Stimulated activated CD8-positive, alpha-beta memory T cell treated with anti-CD3 and anti-CD28 coated beads, Interleukin-4, amount 100 ng/mL, for 48 hours (primary cell): ENCODE results near the gene TCERG1L.

ENCODE experiments used
- DNase-seq: peaks from one replicate; pipeline ENCODE4 v3.0.0-alpha.2; 2020

The TCERG1L gene

DNA sequence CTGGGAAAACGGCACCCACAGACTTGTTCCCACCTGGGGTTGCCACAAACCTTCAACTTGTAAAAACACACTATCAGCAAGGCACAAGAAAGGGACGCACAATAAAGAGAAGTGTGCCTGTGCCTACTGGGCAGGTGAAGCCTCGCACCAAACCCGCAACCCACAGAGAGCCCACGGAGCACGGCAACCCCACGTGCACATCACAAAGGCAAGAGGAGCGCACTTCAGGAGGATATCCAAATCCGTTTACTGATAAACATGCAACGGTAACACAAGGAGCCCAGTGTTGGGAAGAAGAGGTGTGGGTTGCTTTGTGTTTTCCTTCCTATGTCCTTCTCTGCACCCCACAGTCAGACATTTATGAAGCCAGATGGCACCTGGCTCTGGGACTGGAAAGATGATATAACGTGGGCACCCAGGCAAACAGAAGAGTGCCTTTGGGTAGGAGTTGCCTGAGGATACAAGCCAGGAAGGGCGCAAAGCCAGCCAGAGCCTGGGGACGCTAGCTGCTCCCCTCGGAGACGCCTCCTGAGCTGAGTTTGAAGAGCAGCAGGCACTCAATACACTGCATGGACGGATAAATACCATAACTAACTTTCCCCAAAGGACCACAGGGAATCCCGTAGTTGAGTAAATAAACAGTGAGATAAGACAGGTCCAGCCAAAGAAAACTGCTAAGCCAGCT, 41.6 kb downstream of the TCERG1L start:
- no peak for DNase-seq

DNA sequence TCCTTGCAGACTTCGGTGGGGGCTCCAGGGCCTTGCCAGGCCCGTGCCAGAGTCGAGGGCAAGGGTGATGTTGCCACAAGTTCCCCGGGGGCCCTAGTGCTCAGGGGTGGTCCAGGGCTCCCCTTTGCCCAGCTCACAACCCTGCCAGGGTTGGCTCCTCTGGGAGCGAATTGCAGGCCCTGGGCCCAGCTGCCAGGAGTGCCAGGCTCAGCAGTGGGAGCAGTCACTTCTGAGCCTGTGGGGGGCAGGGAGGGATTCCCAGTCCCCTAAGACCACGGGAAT, 43.8 kb downstream of the TCERG1L start:
- no peak for DNase-seq

DNA sequence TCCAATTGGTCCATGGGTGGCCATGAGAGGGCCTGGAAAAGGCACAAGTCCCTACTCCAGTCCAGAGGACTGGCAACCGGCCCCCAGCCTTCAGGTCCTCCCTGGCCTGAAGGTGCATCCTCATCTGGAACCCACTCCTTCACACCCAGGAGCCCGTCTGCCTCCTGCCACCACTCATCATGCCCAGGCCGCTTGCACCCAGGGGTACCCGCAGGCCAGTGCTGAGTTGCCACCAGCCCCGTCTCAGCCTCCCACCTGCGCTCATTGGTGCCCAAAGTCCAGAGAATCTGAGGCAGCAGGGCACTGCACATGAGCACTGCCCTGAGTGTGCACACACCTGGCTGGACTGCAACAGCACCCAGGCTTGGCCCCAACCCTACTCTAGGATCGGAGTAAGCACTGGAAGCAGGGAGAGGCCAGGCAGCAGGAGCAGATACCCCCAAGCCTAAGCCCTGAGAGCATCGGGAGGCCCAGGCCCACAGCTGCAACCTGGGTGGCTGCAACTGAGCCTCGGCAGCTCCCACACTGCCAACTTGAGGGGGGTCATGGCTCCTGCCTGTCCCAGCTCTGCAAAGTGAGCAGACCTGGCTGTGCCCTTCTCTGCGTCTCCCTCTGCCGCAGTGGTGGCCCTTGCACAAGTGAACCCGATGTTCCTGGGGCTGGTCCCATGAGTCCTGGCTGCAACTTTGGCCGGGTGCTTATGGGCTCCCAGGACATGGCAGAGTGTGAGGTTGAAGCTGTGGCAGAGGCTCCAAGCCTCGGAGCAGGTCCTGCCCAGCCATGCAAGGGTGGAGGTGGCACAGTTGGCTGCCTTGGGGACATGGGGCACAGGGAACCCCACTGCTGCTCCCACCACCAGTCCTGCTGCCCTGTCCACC, 44.3 kb downstream of the TCERG1L start:
- no peak for DNase-seq

DNA sequence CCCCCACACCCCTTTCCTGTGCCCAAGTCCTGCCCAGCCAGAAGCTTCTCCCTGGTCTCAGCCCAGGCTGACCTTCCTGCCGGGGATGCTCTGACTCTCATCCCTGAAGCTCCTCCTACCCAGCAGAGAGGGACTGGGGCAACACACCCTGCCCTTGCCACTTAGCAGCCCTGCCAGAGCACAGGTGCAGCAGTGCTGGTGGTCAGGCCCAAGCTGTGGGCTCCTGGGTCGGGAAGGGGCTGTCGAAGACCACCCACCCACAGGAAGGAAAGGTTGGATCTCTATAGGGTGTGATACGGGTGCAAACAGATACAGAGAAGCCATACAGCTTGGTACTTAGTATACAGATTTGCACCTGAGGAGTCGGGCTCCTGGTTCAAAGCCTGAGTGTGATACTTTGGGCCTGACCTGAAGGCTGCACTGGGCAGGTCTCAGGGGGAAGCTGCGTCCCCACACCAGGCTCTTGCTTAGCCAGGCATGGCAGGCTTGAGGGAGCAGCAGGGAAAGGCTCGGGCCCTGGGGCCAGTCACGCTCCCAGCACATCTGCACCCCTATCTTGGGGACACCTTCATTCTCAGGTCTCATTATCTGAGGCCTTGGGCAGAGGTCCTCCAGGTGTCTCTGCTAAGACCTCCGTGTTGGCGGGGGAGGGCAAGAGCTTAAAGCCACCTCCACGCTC, 47.3 kb downstream of the TCERG1L start:
- no peak for DNase-seq

DNA sequence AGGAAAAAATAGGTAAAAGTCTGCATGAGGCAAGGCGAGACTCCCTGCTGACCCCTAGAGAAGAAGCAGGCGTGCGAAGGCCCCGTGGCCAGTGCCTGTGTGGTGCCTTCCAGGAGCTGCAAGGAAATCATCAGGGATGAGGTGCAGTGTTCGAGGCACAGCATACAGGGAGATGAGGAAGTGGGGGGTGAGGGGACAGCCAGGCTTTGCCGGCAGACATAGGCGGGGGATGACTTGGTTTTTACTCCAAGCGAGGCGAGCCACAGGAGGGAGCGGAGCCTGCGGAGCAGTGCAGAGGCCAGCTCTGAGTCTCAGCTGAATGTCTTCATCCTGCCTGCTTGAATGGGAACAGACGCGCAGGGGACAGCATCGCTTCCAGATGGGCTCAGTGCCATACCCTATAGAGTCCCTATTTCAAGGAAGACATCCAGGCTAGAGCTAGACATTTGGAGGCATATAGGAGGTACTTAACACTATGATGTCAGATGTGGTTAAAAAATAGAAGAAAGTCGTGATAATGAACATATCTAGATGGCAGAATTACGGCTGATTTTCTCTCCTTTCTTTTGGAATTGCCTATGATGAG, 49.5 kb downstream of the TCERG1L start:
- DNase-seq = no peak

DNA sequence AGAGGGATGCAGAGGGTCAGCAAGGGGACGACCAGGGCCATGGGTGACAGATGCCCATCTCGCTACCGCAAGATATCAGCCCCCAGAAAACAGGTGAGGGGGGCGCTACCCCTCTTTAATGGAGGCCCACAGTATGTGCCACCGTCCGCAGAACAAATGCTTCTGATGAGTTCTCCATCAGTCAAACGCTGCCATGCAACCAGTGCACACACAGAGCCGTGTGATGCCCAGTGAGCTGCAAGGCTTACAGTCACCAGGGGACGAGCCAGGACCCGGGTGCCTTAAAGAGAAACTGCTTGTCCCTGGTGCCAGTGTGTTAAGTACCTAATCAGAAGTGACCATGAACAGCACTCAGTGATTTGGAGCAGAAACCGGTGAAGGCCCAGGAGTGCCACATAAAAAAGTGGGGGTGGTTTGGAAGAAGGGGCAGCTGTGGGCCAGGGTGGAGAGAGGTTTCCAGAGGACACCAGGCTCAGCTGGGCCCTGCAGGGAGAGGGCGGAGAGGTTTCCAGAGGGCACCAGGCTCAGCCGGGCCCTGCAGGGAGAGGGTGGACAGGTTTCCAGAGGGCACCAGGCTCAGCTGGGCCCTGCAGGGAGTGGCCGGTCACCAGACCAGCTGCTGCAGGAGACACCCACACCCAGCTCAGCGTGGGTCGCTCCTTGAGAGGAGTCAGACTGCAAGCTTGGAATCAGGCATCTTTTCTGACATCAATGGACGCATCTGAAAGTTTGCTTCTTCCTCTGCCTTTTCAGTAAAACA, 50.9 kb downstream of the TCERG1L start:
- DNase-seq = no peak

DNA sequence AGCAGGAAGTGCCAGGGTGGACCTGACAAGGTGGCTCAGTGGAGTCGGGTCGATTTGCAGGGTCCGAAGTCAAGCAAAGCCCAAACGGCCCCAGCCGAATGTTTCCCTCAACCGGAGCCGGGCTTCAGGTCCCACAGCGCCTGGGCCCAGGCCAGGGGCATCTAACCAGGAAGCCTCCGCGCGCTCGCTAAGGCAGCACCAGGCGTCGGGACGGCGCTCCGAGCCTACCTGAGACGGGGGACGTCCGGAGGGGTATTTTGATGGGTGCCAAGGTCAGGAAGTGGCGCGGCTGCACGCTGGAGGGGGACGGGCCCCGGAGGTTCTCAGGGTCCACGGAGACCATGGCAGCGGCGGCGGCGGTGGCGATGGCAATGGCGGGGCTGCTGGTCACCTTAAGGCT, 51.5 kb downstream of the TCERG1L start:
- no peak for DNase-seq

DNA sequence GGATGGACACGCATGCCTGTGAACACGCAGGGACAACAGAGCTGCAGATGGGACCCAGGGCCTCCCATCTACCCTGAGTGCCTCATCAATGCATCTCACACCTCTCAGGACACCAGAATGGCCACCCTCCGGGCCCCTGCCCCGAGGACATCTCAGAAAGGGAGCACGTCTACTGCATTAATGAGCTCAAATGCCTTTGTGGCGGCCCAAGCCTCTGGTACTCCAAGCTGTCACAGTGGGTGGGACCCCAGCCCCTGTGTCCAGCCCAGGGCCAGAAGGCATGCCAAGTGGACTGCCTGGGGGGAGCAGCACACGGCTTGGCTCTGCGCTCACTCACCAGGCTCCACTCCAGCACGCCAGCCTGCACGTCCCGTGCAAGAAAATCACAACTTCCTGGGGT, 52.0 kb downstream of the TCERG1L start:
- DNase-seq = no peak

DNA sequence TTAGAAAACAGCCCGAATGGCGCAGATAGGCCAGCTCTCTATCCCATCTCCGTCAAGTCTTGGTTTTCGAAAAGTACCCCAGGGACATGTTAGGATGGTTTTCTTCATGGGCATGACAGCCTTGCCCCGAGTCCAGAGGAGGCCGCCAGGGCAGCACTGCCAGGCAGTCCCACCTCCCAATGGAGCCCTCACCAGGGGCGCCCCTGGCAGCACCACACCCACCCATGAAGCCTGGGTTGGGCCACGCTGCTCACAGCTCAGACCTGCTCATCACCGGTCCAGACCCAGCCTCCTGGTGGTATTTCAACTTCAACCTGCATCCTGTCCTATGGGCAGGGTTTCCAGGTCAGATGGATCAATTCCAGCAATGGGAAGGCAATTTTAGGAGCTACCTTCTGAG, 53.3 kb downstream of the TCERG1L start:
- no peak for DNase-seq

DNA sequence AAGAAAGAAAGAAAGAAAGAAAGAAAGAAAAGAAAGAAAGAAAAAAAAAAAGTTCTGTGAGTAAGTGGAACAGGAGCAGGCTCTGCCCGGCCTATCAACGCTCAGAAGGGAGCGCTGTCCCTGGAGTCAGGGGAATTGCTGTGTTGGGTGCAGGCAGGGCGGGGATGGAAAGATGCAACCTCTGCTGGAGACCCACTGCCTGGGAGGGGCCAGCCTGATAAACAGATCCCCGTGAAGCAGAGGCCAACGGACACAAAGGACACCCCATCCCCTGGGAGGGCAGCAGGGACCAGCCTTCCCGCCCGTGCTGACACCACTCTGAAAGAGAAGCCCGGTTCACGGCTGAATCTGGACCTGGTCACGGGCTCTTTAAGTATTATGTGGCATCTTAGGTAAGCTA, 54.5 kb downstream of the TCERG1L start:
- no peak for DNase-seq

DNA sequence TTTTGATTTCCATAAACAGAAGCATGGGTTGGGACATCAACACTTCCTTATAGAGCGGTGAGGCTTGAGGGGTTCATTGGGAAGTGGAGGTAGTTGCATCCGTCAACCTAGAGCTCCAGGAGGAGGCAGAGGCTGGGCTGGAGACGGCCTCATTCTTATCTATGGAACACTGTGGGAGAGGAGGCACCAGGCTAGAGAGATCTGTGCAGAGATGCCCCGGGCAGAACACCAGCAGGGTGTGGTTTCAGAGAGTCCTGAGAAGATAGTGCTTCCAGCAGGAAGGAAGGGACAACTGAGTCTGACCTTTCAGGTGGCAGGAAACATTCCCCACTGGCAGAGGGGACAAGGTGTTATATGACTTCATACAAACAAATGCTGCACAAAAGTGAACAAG, 56.7 kb downstream of the TCERG1L start:
- DNase-seq = no peak

DNA sequence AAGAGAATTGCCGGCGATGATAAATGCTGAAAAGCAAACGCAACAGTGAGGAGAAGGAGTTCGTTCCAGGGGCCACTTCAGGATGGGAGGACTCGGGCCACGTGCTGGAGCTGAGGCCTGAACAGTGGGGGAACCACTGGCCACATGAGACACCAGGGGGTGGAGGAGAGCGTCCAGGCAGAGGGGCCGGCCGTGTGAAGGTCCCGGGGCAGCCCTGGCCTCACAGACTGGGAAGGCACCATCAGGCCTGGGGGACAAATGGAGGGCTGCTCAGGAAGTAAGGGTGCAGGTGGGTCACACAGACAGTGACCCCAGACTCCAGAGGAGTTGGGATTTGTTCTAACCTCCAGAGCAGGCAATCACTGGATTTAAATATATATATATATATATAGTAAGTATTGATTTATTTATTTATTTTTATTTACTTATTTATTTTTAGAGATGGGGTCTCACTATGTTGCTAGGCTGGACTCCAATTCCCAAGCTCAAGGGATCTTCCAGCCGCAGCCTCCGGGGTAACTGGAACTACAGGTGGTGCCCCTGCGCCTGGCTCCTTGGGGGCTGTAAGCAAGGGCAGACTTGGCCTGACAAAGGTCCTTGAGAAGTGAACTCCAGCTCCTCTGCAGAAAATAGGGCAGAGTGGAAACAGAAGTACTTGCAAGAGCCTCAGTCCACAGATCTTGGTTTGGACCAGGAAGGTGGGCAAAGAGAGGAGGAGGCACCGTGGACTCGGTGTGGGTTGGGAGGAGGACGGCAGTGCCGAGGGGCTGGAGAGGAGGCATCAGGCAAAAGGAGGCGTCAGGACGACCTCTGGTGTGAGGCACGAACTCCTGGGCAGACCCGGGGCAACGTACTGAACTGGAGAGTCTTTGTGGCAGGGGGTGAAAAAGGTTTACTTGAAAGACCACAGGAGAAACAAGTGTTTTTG, 57.3 kb downstream of the TCERG1L start:
- no peak for DNase-seq

DNA sequence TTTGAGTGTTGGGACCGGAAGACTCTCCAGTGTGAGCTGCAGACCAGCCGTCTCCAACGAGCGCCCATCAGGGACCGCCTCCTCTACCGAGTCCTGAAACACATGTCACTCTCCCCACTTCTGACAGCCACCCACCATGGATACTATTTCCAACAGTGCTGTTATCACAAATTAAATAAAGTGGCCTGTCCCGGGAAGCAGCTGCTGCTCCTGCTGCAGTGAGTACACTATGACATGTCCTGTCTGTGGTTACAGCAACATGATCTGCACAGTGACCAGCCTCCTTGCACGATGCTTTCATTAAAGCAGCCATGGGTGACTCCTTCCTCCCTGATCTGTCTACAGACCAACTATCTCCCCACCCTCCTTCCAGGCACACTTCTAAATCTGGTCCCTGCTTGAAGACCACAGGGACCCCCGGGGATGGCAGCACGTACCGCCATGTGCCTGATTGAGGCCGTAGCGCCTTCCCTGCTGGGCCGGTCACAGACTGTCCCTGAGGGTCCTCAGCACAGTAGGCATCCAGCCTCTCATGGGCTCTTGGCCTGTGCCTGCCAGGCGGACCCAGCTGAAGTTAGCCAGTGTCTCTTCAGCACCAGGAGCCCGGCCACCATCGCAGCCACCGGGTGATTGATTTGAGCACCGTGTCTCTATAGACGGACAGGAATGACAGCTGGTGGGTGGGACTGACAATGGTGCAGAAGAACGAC, 58.8 kb downstream of the TCERG1L start:
- DNase-seq = no peak

DNA sequence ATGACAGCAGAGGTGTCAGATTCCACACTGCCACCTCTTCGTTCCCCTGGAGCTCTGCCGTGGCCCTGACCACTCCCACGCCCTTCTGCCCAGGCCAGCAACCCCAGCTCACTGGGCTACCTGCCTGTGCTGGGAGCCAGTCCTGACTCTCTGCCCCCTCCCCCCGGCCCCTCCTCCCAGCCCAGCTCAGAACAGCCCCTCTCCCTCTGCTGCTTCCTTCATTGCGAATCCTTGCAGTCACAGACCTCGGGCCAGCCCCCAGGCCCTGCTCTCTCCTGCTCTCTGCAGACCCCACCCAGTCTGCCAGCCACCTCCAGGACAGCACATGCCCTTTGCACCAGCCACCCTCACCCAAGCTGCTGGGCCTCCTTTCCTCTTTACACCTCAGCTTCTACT, 60.4 kb downstream of the TCERG1L start:
- DNase-seq = no peak

DNA sequence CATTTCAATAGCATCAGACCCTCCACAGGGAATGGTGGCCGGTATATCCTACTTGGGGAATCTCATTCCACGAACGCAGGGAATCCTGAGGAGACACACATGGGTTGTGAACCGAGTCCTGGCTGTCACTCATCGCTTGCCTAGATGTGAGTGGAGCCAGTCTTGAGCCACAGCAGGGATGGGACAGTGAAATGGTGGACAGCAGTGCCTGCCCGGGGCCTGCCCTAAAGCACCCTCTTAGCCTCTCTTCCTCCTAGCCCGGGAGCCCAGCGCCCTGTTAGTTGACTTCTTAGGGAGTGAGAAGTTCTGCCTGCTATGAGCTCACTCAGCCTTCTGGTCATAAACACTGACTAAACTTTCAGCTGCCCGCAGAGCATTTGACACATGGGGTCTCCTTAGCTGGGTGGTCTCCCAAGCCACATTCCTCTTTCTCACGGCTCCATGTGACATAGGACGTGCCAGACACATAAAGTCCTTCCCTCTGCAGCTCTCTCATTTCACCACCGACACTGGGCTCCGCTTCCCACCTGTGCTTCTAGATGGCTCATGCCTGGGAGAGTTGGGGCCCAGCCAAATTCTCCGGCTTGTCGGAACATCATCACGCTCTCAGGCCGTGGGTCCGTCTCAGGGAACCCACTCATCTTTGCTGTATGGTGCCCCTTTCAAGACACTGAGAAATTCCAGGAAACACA, 60.9 kb downstream of the TCERG1L start:
- DNase-seq = no peak

DNA sequence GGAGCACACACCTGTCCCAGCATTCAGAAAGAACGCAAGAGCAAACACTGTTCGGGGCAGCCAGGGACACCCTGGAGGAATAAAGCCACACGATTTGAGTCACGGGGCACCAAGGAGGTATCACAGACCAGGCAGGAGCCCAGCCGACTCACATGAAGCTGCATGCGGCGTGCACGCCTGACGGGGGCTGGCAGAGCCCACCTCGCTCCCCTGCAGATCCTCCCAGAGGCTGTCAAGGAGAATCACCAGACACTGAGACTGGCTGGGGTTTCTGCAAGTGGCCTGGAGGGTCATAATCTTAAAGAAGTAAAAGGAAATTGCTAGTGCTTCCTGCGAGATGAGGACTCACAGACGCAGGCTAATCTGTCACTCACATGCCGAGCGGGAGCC, 61.6 kb downstream of the TCERG1L start:
- DNase-seq = no peak

DNA sequence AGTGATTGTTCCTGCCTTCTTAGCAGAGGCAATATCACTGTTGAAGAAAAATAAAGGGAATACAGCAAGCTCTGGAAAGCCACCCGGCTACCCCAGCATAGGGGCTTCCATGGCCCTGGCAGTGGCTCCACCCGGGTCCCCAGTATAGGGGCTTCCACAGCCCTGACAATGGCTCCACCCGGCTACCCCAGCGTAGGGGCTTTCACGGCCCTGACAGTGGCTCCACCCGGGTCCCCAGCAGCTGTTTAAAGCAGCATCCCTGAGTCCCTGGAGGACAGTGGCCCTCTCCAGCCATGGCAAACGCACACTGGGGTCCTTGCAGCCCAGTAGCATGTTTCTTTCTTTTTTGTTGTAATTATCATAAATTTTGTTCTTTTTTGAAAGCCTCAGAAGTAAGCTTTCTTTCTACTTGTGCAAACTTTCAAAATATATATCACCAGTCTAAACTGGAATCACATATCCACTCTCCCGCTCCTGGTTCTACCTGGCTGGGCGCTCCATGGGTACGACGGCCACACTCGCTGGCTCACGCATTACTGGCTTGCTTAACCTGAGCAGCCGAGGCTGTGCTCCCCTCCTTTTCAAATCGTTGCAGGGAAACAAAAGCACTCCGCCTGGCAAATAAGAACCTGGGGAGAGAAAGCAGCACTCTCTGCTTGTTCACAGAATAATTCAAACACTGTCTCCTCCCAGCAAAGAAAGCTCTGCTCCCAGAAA, 62.1 kb downstream of the TCERG1L start:
- DNase-seq = no peak

DNA sequence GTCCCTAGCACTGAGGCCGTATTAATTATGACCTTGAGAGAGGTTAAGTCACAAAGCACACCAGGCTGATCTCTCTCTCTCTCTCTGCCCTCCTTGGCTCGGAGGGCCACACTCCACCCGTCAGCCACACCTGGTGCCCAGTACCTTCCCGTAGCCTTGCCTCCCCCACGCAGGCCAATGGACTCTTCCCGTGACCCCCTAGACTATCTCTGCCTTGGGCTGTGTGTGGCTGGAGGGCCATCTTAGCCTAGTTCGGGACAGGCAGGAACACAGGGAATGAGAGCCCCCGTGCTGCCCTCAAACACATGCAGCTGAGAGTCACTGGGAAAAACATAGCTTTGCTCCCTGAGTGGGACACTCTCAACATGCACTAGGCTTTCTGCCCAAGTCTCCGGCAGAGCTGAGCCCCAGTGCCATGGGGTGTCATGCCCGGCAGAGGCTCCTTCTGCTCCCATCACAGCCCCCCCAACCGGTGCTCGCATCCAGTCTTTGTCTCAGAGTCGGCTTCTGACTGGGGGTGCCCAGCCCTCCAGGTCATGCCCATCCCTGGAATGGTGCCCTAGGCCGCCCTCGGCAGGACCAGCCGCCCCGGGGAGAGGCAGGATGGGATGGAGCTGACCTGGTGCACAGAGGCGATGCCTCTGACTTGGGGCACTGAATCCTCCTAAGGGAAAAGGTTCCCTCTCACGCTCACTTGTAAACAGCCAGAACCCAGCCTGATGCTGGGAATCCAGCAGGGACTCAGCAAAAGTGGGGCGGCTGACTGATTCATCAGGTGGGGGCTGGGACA, 63.0 kb downstream of the TCERG1L start:
- DNase-seq = no peak

DNA sequence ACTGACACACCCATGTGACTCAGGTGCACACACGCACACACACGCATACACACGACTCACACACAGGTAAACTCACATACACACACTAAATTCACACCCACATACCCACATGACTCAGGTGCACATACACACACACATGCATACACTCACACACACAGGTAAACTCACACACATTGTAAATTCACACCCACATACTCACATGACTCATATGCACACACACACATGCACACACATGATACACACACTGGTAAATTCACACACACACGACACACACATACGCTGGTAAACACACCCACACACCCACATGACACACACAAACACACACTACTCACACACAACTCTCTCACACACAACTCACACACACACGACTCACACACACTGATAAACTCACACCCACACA, 63.6 kb downstream of the TCERG1L start:
- no peak for DNase-seq
